Measurements from ENCODE around the gene NIBAN1. TPM values are rescaled to one million over a fixed set of nuclear protein-coding genes. Genes with fewer than 3 reads are reported as not detected.

Gene NIBAN1
- total and polyA plus RNA-seq, 2 of the 8 experiments (the other 6 are each of a cell fraction or from before 2014, with no cell fraction given) = 5.7 to 15.2 TPM

- Histone ChIP-seq H2BK15ac (ENCODE audit: low read length) (no peak overlapping the region), H3K4me1 (replicated peaks in 1 of 4; ENCODE audit: control insufficient read depth in 3 of 4, insufficient read depth in 4 of 4, low read length in 3 of 4) (peaks cover 0 to 5% (median 1%) of the 10 kb centered on the region in 4 experiments; a peak in 3 of 7 replicates), H3K27me3 (replicated peaks in 1 of 4; ENCODE audit: control insufficient read depth in 3 of 4, extremely low read depth in 1 of 4, insufficient read depth in 3 of 4, low read length in 3 of 4) (peaks cover 3 to 22% (median 14%) of the 10 kb centered on the region in 4 experiments), H4K5ac (ENCODE audit: insufficient read length, low read depth, low read length) (no peak overlapping the region), H4K20me1 (replicated peaks in 1 of 2; ENCODE audit: control insufficient read depth in 1 of 2, insufficient read depth in 2 of 2, low read length in 2 of 2) (no peaks in the 10 kb centered on the region), H3K23ac (ENCODE audit: insufficient read length) (no peak overlapping the region), H4K8ac (ENCODE audit: extremely low read depth, insufficient read depth, low read length) (no peak overlapping the region), H3K79me1 (ENCODE audit: low read depth, low read length) (no peaks in the 10 kb centered on the region; the same call in 1 of the 2 replicates), H4K91ac (replicated peaks; ENCODE audit: insufficient read length, low read length) (no peak overlapping the region), H2BK20ac (ENCODE audit: low read length) (no peak overlapping the region), H3K4me3 (ENCODE audit: extremely low read depth in 1 of 4, insufficient read depth in 2 of 4, low read depth in 3 of 4, low read length in 4 of 4) (no peak overlapping the region), H3K4ac (replicated peaks; ENCODE audit: insufficient read length, low read depth, low read length) (no peak overlapping the region), H3K56ac (replicated peaks; ENCODE audit: insufficient read length, low read depth, low read length) (no peak overlapping the region), H3K14ac (ENCODE audit: insufficient read length) (no peak overlapping the region), H3K4me2 (ENCODE audit: insufficient read depth in 1 of 2, low read depth in 2 of 2, low read length in 2 of 2) (no peak overlapping the region; a peak in 1 of 4 replicates), H2BK12ac (ENCODE audit: low read depth, low read length) (no peak overlapping the region), H2AFZ (ENCODE audit: low read length) (no peak overlapping the region), H3K9me3 (ENCODE audit: insufficient read depth in 2 of 2, low read depth in 1 of 2, low read length in 1 of 2) (no peaks in the 10 kb centered on the region), H3K23me2 (ENCODE audit: low read depth, low read length) (peaks cover 8% of the 10 kb centered on the region), H3K9ac (replicated peaks in 1 of 4; ENCODE audit: extremely low read depth in 1 of 4, low read depth in 3 of 4, low read length in 3 of 4) (no peak overlapping the region), H3K27ac (ENCODE audit: low read depth, low read length) (no peak overlapping the region), H2BK5ac (ENCODE audit: low read depth, low read length) (no peak overlapping the region), H3K18ac (ENCODE audit: extremely low read depth, low read length) (no peak overlapping the region), H2BK120ac (replicated peaks; ENCODE audit: low read depth, low read length) (no peak overlapping the region), H2AK5ac (ENCODE audit: low read depth, low read length) (no peak overlapping the region), H3K79me2 (ENCODE audit: control insufficient read depth in 1 of 2, insufficient read depth in 2 of 2, low read length in 2 of 2) (peaks cover 0 to 11% of the 10 kb centered on the region in 2 experiments; a peak in 1 of 4 replicates), H3K36me3 (ENCODE audit: control insufficient read depth in 2 of 4, insufficient read depth in 4 of 4, low read length in 3 of 4) (no peaks in the 10 kb centered on the region)
- DNase-seq (ENCODE audit: low read depth in 1 of 2, low spot score in 2 of 2) = no peak
- POLR2A ChIA-PET (ENCODE audit: partially characterized antibody) = interaction anchor here (1.2 to 3.9 kb wide), 3 partner anchors 9 to 77 kb away, joined by 3 to 23 read pairs (median 20); no protein-coding TSS in a partner anchor
- TF ChIP-seq HDAC2 (IDR thresholded peaks at IDR 0.05; ENCODE audit: borderline replicate concordance in 1 of 2, low read depth in 2 of 2, low read length in 2 of 2) (no peak), TAF7 (optimal IDR thresholded peaks at IDR 0.05; ENCODE audit: borderline replicate concordance, low read depth, low read length) (no peak), SP4 (IDR thresholded peaks at IDR 0.05; ENCODE audit: low read length) (no peak), SAP30 (IDR thresholded peaks at IDR 0.05; ENCODE audit: insufficient read depth, insufficient replicate concordance, low read length) (no peak), NANOG (IDR thresholded peaks at IDR 0.05; ENCODE audit: insufficient read depth, low read depth, low read length, poor library complexity, severe bottlenecking) (no peak), POLR2A (IDR thresholded peaks at IDR 0.05; ENCODE audit: control extremely low read depth in 1 of 2, low read depth in 2 of 2, low read length in 2 of 2) (no peak)
- CTCF ChIA-PET (ENCODE audit: partially characterized antibody) = interaction anchor here (0.9 to 5.8 kb wide), 8 partner anchors 10 to 202 kb away, joined by 3 to 29 read pairs (median 6); no protein-coding TSS in a partner anchor
- no peak for FAIRE-seq
- 92% methylated on average over 8 of the region's 8 CpGs; no CpG with 5 or more reads in 1 of the 2 experiments for WGBS, 2 experiments (ENCODE audit: extremely low coverage in 1 of 2, insufficient coverage in 1 of 2, insufficient read length in 1 of 2, insufficient replicate concordance in 2 of 2, low coverage in 1 of 2, low lambda C conversion rate in 2 of 2, missing lambda C conversion rate in 1 of 2)
Observed at GRCh38 chr1:184971522-184972265, 2.6 kb downstream of the NIBAN1 start.
